HG03108 (cell line): ENCODE results near the gene GBP4.
"Not testable (repeated sequence)": the region's sequence is repeated elsewhere in the genome, so short reads cannot be mapped to it uniquely, and the experiment has no call there.

ENCODE experiments used
- ATAC-seq: cut with Tn5 transposase; IDR thresholded peaks from one replicate; pipeline ENCODE4 v1.9.1; 2021; ENCODE audit warnings: moderate library complexity; ENCODE audit not compliant: unreplicated experiment

The GBP4 gene

GRCh38 chr1:89198491-89199072 lies at the start of gene GBP4:
GBP4 (minus strand) TSS chr1:89198942; CDS start chr1:89198834, 108 bp downstream.
- peak; percentile 48 for ATAC-seq

- no peak for ATAC-seq
Measured at GRCh38 chr1:89243046-89243445, 44.3 kb upstream of the GBP4 start.

GRCh38 chr1:89221341-89221740 lies 22.6 kb upstream of the GBP4 start:
- no peak for ATAC-seq

- ATAC-seq, result not testable (repeated sequence)
Measured at GRCh38 chr1:89219851-89220250, 21.1 kb upstream of the GBP4 start.

GRCh38 chr1:89218941-89219340 lies 20.2 kb upstream of the GBP4 start:
- ATAC-seq, result not testable (repeated sequence)

- no peak for ATAC-seq
Measured at GRCh38 chr1:89213347-89213746, 14.6 kb upstream of the GBP4 start.

GRCh38 chr1:89211035-89211634 lies 12.4 kb upstream of the GBP4 start:
- ATAC-seq, result no peak

- ATAC-seq, result no peak
Measured at GRCh38 chr1:89206373-89206772, 7.6 kb upstream of the GBP4 start.

- no peak for ATAC-seq
Measured at GRCh38 chr1:89203166-89203565, 4.4 kb upstream of the GBP4 start.

- ATAC-seq, result peak; percentile 65
Measured at GRCh38 chr1:89201106-89201794, 2.5 kb upstream of the GBP4 start.

- no peak for ATAC-seq
Measured at GRCh38 chr1:89200663-89201062, 1.9 kb upstream of the GBP4 start.

GRCh38 chr1:89199525-89200031 lies 836 bp upstream of the GBP4 start:
- no peak for ATAC-seq

GRCh38 chr1:89198081-89198480 lies 661 bp downstream of the GBP4 start:
- ATAC-seq, result no peak

GRCh38 chr1:89195476-89195875 lies 3.3 kb downstream of the GBP4 start:
- ATAC-seq, result no peak

- no peak for ATAC-seq
Measured at GRCh38 chr1:89191314-89191713, 7.4 kb downstream of the GBP4 start.

- ATAC-seq, result no peak
Measured at GRCh38 chr1:89190017-89190416, 8.7 kb downstream of the GBP4 start.

- no peak for ATAC-seq
Measured at GRCh38 chr1:89179343-89179742, 19.4 kb downstream of the GBP4 start.

GRCh38 chr1:89176971-89177370 lies 21.8 kb downstream of the GBP4 start:
- no peak for ATAC-seq

GRCh38 chr1:89175601-89176256 lies 23.0 kb downstream of the GBP4 start, which contains the start of gene GBP7:
GBP7 (minus strand) TSS chr1:89176003; CDS start chr1:89171935, 4,068 bp downstream.
- no peak for ATAC-seq

- no peak for ATAC-seq
Measured at GRCh38 chr1:89174491-89174890, 24.3 kb downstream of the GBP4 start.

GRCh38 chr1:89172468-89173143 lies 26.1 kb downstream of the GBP4 start:
- ATAC-seq, result no peak
